NK-92 treated with Interleukin-12 subunit alpha and Interleukin-12 subunit beta, amount 100 ng/mL, for 24 hours (cell line): ENCODE measurements around the gene TMOD2.
A peak's percentile ranks its signal among the peaks of the same experiment; 100 is the strongest.

Source experiments
- DNase-seq: peaks from one replicate; lab custom pipeline; 2025; lab: John Stamatoyannopoulos, UW

The TMOD2 gene

GRCh38 chr15:51856714-51857380 is 105.5 kb downstream of the TMOD2 start:
- no peak for DNase-seq

GRCh38 chr15:51861557-51862359 is 110.4 kb downstream of the TMOD2 start:
- DNase-seq: peak; percentile 9

DNA sequence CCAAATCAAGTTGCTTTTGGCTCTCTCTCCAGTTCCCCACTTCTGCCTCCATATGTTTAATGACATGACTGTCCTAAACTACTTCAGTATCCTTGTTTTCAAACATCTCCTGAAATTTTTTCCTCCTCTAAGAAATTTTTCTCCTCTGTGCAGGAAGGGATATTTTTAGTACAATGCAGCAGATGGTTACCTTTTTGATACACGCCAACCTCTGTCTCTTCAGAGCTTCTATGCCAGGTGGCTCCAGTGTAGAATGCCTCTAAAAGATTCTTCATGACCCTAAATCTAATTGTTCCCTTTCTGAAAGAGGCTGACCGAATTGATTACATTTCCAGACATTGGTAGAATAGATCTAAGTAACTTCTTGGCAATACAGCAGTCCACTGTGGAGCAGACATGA is 111.7 kb downstream of the TMOD2 start:
- no peak for DNase-seq

DNA sequence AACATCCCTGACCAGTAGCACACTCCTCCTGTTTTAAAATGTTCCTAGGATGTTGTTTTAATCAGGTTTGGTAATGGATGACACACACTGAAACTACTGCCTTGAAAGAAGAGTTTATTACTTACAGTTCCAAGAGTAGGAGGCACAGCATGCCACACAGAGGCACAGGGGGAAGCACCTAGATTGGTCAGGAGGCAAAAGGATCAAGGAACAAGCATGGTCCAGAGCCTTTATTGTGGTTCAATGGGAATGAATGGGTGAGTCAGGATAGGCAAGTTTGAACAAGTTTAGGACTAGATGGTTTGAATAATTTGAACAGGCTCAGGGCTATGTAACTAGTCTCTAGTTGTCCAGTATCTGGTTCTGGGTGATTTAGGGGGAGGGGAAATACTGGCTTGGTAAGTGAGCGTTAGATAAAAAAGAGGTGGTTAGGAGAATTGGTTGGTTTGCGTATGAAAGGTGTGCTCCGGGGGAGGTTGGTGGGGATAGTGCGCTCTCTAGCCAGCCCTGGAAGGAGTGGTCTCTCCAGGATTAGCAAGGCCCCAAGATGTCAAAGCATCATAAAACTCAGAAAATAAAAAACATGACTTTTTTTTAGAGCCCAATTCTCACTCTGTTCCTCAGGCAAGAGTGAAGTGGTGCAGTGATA is 113.1 kb downstream of the TMOD2 start:
- DNase-seq: no peak

- DNase-seq: no peak
Measured at GRCh38 chr15:51865317-51865716, 113.9 kb downstream of the TMOD2 start.
